NCI-H460 (cell line): Measurements from ENCODE around the gene NPNT. TPM values are rescaled to one million over a fixed set of nuclear protein-coding genes. Genes with fewer than 3 reads are reported as not detected.

Experiments
- DNase-seq: peaks from one replicate; pipeline ENCODE4 v3.0.0-alpha.2; 2016; ENCODE audit warnings: low read depth; ENCODE audit errors: extremely low read depth
- total RNA-seq: library from RNA; depleted of rRNA; stranded (reverse); fragments of >200 nt; shearing (Covaris generic); gene quantifications from 2 replicates; pipeline ENCODE4 v1.2.3, GENCODE V29; 2014; rRNA removed

The NPNT gene
- total RNA-seq, 1 experiment from 2014 or later, result 0.12 TPM

DNA sequence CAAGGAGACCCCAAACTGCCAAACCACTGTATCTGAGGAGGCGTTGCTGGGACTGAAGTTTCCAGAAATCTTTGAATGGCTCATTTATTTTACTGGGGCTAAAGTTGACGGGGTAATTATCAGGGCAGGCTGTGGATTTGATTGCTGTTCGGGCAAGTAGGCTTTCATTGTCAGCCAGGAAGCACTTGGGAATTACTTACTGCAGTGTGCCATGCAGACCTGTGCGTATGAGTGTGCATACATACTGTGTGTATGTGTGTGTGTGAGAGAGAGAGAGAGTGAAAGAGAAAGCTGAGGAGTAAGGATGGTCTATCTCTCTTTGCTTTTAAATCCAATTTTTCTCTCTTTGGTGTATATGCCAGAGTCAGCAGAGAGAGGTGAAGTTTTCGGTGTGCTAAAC, 122.7 kb downstream of the NPNT start:
- no peak for DNase-seq

DNA sequence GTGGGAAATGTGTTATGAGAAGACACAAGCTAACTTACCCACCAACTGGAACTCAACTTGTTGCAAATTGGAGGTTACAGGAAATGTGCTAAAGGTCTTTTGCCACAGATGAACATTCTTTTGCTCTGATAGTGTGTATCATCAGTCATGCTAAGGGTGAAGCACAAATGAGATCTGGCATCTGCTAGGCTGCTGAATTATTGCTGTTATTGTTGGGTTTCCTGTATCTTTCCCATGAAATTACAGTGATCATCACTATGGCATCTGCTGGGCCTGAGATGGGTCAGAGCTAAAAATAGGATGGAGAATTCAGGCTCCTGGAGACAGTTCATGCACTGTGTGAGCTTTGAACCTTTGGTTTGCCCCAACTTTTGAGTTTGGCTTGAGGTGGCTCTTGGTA, 124.5 kb downstream of the NPNT start:
- no peak for DNase-seq

Other genes starting within 250 kb of the NPNT start
- gene INTS12, start 186.8 kb upstream of the NPNT start, total RNA-seq, result 18.7 and 18.9 TPM in 2 replicates
- gene GSTCD, start 186.7 kb upstream of the NPNT start, total RNA-seq, result 15.4 and 15.7 TPM in 2 replicates